Measurements from ENCODE around the gene CALHM5. TPM values are rescaled to one million over a fixed set of nuclear protein-coding genes. Genes with fewer than 3 reads are reported as not detected.

Gene CALHM5
- total RNA-seq, 1 donor from 2014 or later = 1.9 TPM

DNA sequence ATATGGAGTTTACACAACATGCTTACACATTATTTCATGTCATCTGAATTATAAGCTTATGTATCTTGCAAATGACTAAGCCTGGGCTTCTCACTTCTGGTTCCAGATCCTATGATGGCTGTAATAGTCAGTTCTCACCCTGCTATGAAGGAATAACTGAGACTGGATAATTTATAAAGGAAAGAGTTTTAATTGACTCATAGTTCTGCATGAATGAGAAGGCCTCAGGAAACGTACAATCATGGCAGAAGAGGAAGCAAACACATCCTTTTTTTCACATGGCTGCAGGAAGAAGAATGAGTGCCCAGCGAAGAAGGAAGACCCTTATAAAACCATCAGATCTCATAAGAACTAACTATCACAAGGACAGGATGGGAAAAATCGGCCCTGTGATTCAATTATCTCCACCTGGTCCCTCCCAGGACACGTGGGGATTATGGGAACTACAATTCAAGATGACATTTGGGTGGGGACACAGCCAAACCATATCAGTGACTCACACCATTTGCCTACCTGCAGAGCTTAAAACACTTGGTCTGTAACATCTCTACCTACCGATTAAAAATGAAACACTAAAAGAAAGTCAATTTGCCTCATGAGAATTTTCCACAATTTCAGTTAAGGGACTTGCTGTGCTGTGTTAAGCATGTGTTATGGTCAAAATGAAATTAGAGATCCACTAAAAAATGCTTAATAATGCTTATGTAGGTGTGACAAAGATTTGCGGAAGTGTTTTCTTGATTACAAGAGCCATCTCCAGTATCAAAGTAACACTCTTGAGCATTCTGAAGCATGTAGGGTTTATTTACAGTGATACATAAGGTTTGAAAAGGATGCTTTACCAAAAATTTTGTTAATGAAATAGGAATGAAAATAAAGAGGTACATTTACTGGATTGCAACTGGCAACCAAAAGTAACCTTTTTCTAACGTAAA, 57.6 kb downstream of the CALHM5 start:
- Histone ChIP-seq H3K36me3 (peaks cover 3% of the 10 kb centered on the region), H3K9me3 (no peaks in the 10 kb centered on the region), H3K27me3 (no peaks in the 10 kb centered on the region), H3K27ac (no peak overlapping the region), H3K4me1 (peaks cover 22% of the 10 kb centered on the region), H3K4me3 (no peak overlapping the region)
- ATAC-seq = no peak
- no peak for DNase-seq
- TF ChIP-seq, protein P1, sequence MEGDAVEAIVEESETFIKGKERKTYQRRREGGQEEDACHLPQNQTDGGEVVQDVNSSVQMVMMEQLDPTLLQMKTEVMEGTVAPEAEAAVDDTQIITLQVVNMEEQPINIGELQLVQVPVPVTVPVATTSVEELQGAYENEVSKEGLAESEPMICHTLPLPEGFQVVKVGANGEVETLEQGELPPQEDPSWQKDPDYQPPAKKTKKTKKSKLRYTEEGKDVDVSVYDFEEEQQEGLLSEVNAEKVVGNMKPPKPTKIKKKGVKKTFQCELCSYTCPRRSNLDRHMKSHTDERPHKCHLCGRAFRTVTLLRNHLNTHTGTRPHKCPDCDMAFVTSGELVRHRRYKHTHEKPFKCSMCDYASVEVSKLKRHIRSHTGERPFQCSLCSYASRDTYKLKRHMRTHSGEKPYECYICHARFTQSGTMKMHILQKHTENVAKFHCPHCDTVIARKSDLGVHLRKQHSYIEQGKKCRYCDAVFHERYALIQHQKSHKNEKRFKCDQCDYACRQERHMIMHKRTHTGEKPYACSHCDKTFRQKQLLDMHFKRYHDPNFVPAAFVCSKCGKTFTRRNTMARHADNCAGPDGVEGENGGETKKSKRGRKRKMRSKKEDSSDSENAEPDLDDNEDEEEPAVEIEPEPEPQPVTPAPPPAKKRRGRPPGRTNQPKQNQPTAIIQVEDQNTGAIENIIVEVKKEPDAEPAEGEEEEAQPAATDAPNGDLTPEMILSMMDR (IDR thresholded peaks at IDR 0.05) = no peak
- intact Hi-C loops (cut with DNase I) = no loop called here

DNA sequence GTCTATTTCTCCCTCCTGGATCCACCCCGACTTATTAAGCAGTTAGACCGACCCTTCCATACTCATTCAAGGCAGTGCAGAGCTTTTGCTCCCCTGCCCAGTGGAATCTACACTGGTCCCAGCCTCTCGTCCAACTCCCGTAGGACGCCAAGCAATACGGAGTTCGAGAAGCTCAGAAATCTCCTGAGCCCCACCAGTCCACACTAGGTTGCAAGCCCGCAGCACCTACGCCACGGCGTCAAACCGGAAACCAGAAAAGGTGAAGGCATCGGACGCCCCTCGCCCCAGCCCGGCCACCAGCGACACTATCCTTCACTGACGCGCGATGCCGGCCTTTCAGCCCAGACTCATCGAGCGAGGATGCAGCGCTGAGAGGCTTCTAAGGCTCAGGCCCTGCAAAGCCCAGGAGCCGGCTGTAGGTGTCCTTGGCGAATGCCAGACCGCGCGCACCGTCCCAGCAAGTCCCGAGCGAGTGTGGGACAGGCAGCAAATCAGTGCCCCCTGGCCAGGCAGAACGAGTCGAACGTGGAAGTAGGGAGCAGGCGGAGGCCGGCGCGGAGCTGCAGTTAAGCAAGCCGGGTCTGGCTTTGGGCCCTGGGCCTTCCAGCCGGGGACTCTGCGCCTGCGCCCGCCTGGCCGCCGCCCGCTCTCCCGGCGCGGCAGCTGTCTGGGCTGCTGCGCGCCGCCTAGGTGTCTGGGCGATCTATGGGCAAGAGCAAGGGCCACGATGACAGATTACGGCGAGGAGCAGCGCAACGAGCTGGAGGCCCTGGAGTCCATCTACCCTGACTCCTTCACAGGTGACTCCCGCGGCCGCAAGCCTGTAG, 59.6 kb downstream of the CALHM5 start, which contains the start of gene RWDD1:
RWDD1 (plus strand) TSS at position 649 of the 827 bp plus-strand sequence; CDS start at position 728, 79 bp downstream.
- H3K4me1 ChIP-seq = peaks cover 22% of the 10 kb centered on the region
- peaks cover 13% of the 10 kb centered on the region for H3K36me3 ChIP-seq
- ATAC-seq (peak; percentile 99), DNase-seq (peak; percentile 100)
- peak within 1 kb of the TSS; percentile 80 for H3K4me3 ChIP-seq
- H3K27ac ChIP-seq = peak within 1 kb of the TSS; percentile 93
- H3K27me3 ChIP-seq = no peaks in the 10 kb centered on the region
- H3K9me3 ChIP-seq = no peaks in the 10 kb centered on the region
- TF ChIP-seq, protein P1 (IDR thresholded peaks at IDR 0.05) = no peak
- intact Hi-C loops (cut with DNase I) = no loop called here

DNA sequence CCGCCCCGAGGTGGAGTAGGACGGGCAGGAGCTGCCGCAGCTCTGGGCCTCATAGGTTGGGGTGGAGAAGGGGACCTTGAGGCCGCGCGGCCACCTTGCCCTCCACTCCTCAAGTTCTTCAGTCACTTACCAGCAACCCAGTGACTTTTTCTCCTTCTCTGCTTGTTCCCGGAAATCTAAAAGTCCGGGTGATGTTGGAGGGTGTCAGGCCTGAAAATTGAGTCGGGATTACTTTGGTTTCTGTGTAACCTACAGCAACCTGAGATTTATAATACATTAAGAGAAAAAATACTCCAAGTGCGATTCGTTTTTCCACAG, 60.2 kb downstream of the CALHM5 start:
- DNase-seq = no peak

DNA sequence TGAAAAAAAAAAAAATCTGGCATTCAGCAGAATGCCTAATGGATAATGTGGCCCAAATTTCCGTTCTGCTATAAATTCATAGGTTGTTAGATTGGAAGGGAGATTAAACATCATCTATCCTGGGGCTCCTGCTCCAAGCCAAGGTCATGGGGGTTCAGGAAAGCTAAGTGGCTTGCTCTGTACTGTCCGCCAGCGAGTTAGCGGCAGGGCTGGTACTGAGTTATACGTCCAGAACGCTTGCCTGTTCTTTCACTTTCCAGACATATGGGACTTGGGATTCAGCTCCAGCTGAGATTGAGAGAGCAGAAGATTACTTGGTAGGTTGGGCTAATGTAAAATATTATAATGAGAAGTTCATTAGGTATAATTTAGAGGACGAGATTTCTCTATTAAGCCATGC, 60.7 kb downstream of the CALHM5 start:
- intact Hi-C loops (cut with DNase I) = no loop called here
- Histone ChIP-seq H3K4me1 (peaks cover 22% of the 10 kb centered on the region), H3K27ac (peak overlapping the region; percentile 93), H3K27me3 (no peaks in the 10 kb centered on the region), H3K36me3 (peaks cover 18% of the 10 kb centered on the region), H3K4me3 (peak overlapping the region; percentile 80), H3K9me3 (no peaks in the 10 kb centered on the region)
- DNase-seq (no peak), ATAC-seq (no peak)
- TF ChIP-seq, protein P1 (IDR thresholded peaks at IDR 0.05) = no peak

More for the DNA sequence above, 60.2 kb downstream of the CALHM5 start:
- peak overlapping the region; percentile 93 for H3K27ac ChIP-seq
- peaks cover 22% of the 10 kb centered on the region for H3K4me1 ChIP-seq
- TF ChIP-seq, protein P1 (IDR thresholded peaks at IDR 0.05) = no peak
- peaks cover 14% of the 10 kb centered on the region for H3K36me3 ChIP-seq
- H3K4me3 ChIP-seq = peak overlapping the region; percentile 80
- ATAC-seq = no peak
- intact Hi-C loops (cut with DNase I) = no loop called here
- H3K9me3 ChIP-seq = no peaks in the 10 kb centered on the region
- H3K27me3 ChIP-seq = no peaks in the 10 kb centered on the region

Other genes with a start within 250 kb of the CALHM5 start
- 86.2 TPM for gene TSPYL1, start 231.7 kb upstream of the CALHM5 start, total RNA-seq
- gene DSE, start 140.7 kb upstream of the CALHM5 start, total RNA-seq = 47.6 TPM
- 3.6 TPM for gene CALHM6, start 50.3 kb upstream of the CALHM5 start, total RNA-seq
- 0.64 TPM for gene TRAPPC3L, start 34.0 kb downstream of the CALHM5 start, total RNA-seq
- gene CALHM4, start 42.1 kb downstream of the CALHM5 start, total RNA-seq = not detected
- 37.4 TPM for gene RWDD1, start 59.9 kb downstream of the CALHM5 start, total RNA-seq
- 0.72 TPM for gene RSPH4A, start 104.8 kb downstream of the CALHM5 start, total RNA-seq
- 11.0 TPM for gene ZUP1, start 157.1 kb downstream of the CALHM5 start, total RNA-seq
- gene KPNA5, start 169.6 kb downstream of the CALHM5 start, total RNA-seq = 18.1 TPM

Data from upper lobe of right lung (tissue), 1 donor.